ENCODE data around the gene POU5F1.

- TF ChIP-seq CTCF (IDR thresholded peaks at IDR 0.05 in 2 of 3, conservative IDR thresholded peaks at IDR 0.05 in 1 of 3; ENCODE audit: insufficient read depth in 2 of 3, low read depth in 1 of 3, low read length in 3 of 3) (no peak), ZNF398 (CRISPR knock-in tag; IDR thresholded peaks at IDR 0.05) (no peak), NR3C1 (CRISPR knock-in tag; IDR thresholded peaks at IDR 0.05) (no peak), TRIM28 (IDR thresholded peaks at IDR 0.05) (no peak), TCF7L2 (IDR thresholded peaks at IDR 0.05; ENCODE audit: low read depth, low read length) (no peak), CEBPB (tag; IDR thresholded peaks at IDR 0.05) (no peak), PKNOX1 (IDR thresholded peaks at IDR 0.05) (no peak), MAX (CRISPR knock-in tag; IDR thresholded peaks at IDR 0.05) (no peak), EZH2 (IDR thresholded peaks at IDR 0.05; ENCODE audit: borderline replicate concordance, low read depth, low read length) (no peak)
These were observed 41.4 kb downstream of the POU5F1 start for GRCh38 chr6:31129130-31129529.
